Keratinocyte (primary cell): Measurements from ENCODE around the gene SPTLC3. TPM values are rescaled to one million over a fixed set of nuclear protein-coding genes. Genes with fewer than 3 reads are reported as not detected.

Experiments used
- DNase-seq: peaks from one replicate; pipeline ENCODE4 v3.0.0-alpha.2; 2011; ENCODE audit warnings: low read depth, missing footprints, low spot score
- FAIRE-seq: peaks from 2 replicates; lab custom pipeline; 2011; peaks lifted over from hg19 to GRCh38; lab: Jason Lieb, UNC
- H2AFZ ChIP-seq: 2 replicates; pipeline ENCODE4 v1.6.0; 2012; ENCODE audit warnings: low read length, control low read depth, inconsistent platforms; ENCODE audit not compliant: control insufficient read depth
- H3K27ac ChIP-seq: 2 replicates; pipeline ENCODE4 v1.5.1; 2011; ENCODE audit warnings: low read length; ENCODE audit not compliant: control insufficient read depth, insufficient read depth
- H3K27me3 ChIP-seq: 3 replicates; pipeline ENCODE4 v1.6.0; 2011; ENCODE audit warnings: low read length; ENCODE audit not compliant: control insufficient read depth, insufficient read depth; ENCODE audit errors: extremely low read depth
- H3K36me3 ChIP-seq, 2 experiments: 2 replicates in 1 of 2; 3 replicates in 1 of 2; pipeline ENCODE4 v1.5.1; 2011; ENCODE audit warnings: low read length in 2 of 2, mild to moderate bottlenecking in 1 of 2; ENCODE audit not compliant: control insufficient read depth in 2 of 2, insufficient read depth in 2 of 2; ENCODE audit errors: extremely low read depth in 1 of 2
- H3K4me1 ChIP-seq: 3 replicates; pipeline ENCODE4 v1.5.1; 2011; ENCODE audit warnings: low read length; ENCODE audit not compliant: control insufficient read depth, insufficient read depth; ENCODE audit errors: extremely low read depth
- H3K4me2 ChIP-seq: 3 replicates; pipeline ENCODE4 v1.6.0; 2011; ENCODE audit warnings: low read depth, low read length; ENCODE audit not compliant: control insufficient read depth, insufficient read depth; ENCODE audit errors: extremely low read depth
- H3K4me3 ChIP-seq, 3 experiments: fragments of 200-600 bp in 1 of 3; sonication (generic) in 1 of 3; 2 replicates in 2 of 3; 3 replicates in 1 of 3; pipeline ENCODE4 v1.5.1; 2011 to 2016; ENCODE audit warnings: low read length in 3 of 3, mild to moderate bottlenecking in 3 of 3, control low read depth in 2 of 3, inconsistent platforms in 1 of 3, low read depth in 1 of 3, mixed read lengths in 1 of 3, mixed run types in 1 of 3, moderate library complexity in 1 of 3; ENCODE audit not compliant: control insufficient read depth in 2 of 3, insufficient read depth in 2 of 3; ENCODE audit errors: extremely low read depth in 1 of 3
- H3K79me2 ChIP-seq: 2 replicates; pipeline ENCODE4 v1.6.0; 2012; ENCODE audit warnings: low read length; ENCODE audit not compliant: control insufficient read depth, insufficient read depth
- H3K9ac ChIP-seq: 3 replicates; pipeline ENCODE4 v1.6.0; 2011; ENCODE audit warnings: low read length; ENCODE audit not compliant: control insufficient read depth, insufficient read depth; ENCODE audit errors: extremely low read depth
- H3K9me1 ChIP-seq: 3 replicates; pipeline ENCODE4 v1.6.0; 2011; ENCODE audit warnings: low read length; ENCODE audit not compliant: control insufficient read depth, insufficient read depth; ENCODE audit errors: extremely low read depth
- H3K9me3 ChIP-seq: 2 replicates; pipeline ENCODE4 v1.5.1; 2012; ENCODE audit warnings: low read depth, low read length; ENCODE audit not compliant: control insufficient read depth
- H4K20me1 ChIP-seq: 3 replicates; pipeline ENCODE4 v1.6.0; 2011; ENCODE audit warnings: low read length; ENCODE audit not compliant: control insufficient read depth, insufficient read depth; ENCODE audit errors: extremely low read depth
- CTCF ChIP-seq, 3 experiments: IDR thresholded peaks in 1 of 3; conservative IDR thresholded peaks in 1 of 3; optimal IDR thresholded peaks in 1 of 3; 2 replicates in 2 of 3; 3 replicates in 1 of 3; pipeline versions ENCODE3 to v1.5.1; 2011; ENCODE audit warnings: low read length in 3 of 3, mild to moderate bottlenecking in 3 of 3, moderate library complexity in 2 of 3, control low read depth in 1 of 3, inconsistent platforms in 1 of 3; ENCODE audit not compliant: insufficient read depth in 2 of 3; ENCODE audit errors: extremely low read depth in 1 of 3
- EZH2 ChIP-seq: IDR thresholded peaks from one replicate; pipeline ENCODE4 v1.6.1; 2012; ENCODE audit warnings: inconsistent platforms, mild to moderate bottlenecking, low read length, moderate library complexity
- dilution Hi-C: fragments of 300-500 bp; cut with MboI; formaldehyde crosslinking; loops from one replicate; pipeline ENCODE4 v1.7.0; 2020; ENCODE audit warnings: low sequenced_read_pairs; ENCODE audit not compliant: extremely low pct_ligation_motif_present
- polyA plus RNA-seq, 5 experiments: library from polyadenylated mRNA; depleted of rRNA in 3 of 5; stranded (reverse) in 3 of 5; stranded (forward) in 1 of 5; unstranded in 1 of 5; fragments of >200 nt; gene quantifications; 1 replicate in 1 of 5; 2 replicates in 3 of 5; 3 replicates in 1 of 5; pipeline versions ENCODE4 v1.2.1 to v1.2.3, GENCODE V29; 2011 to 2012; ENCODE audit warnings: missing spikeins in 2 of 5, low read depth in 1 of 5, low replicate concordance in 1 of 5

SPTLC3 gene
- polyA plus RNA-seq, 1 donor (not counting 4 experiments of a cell fraction or from before 2014, with no cell fraction given): 11.4 TPM

GRCh38 chr20:13207016-13207415, 198.2 kb downstream of the SPTLC3 start:
- FAIRE-seq (no peak), DNase-seq (no peak)
- no peak overlapping the region for H3K27ac ChIP-seq
- no peak overlapping the region for H3K4me3 ChIP-seq
- no peaks in the 10 kb centered on the region for H3K27me3 ChIP-seq
- no peaks in the 10 kb centered on the region for H4K20me1 ChIP-seq
- H3K79me2 ChIP-seq: no peaks in the 10 kb centered on the region
- H3K9me3 ChIP-seq: no peaks in the 10 kb centered on the region
- peaks cover 6% of the 10 kb centered on the region for H3K4me1 ChIP-seq
- no peak overlapping the region for H3K9ac ChIP-seq
- TF ChIP-seq EZH2: no peak
- TF ChIP-seq CTCF (optimal IDR thresholded peaks at IDR 0.05 in 1 of 3, IDR thresholded peaks at IDR 0.05 in 1 of 3, conservative IDR thresholded peaks at IDR 0.05 in 1 of 3; ENCODE audit: extremely low read depth in 1 of 3, insufficient read depth in 2 of 3, low read length in 3 of 3): no peak
- H3K4me2 ChIP-seq: no peak overlapping the region
- dilution Hi-C loops: no loop called here
- H3K36me3 ChIP-seq: no peaks in the 10 kb centered on the region
- H3K9me1 ChIP-seq: no peaks in the 10 kb centered on the region
- H2AFZ ChIP-seq: no peak overlapping the region

GRCh38 chr20:13211956-13212618, 203.3 kb downstream of the SPTLC3 start:
- Histone ChIP-seq H4K20me1 (no peaks in the 10 kb centered on the region), H3K27me3 (no peaks in the 10 kb centered on the region), H3K9me1 (no peaks in the 10 kb centered on the region), H3K27ac (no peak overlapping the region), H3K4me2 (no peak overlapping the region), H3K4me1 (no peaks in the 10 kb centered on the region), H2AFZ (no peak overlapping the region), H3K9ac (no peak overlapping the region), H3K9me3 (no peaks in the 10 kb centered on the region), H3K36me3 (no peaks in the 10 kb centered on the region), H3K79me2 (no peaks in the 10 kb centered on the region), H3K4me3 (no peak overlapping the region)
- FAIRE-seq (no peak), DNase-seq (no peak)
- dilution Hi-C loops: no loop called here
- TF ChIP-seq EZH2 (no peak), CTCF (optimal IDR thresholded peaks at IDR 0.05 in 1 of 3, IDR thresholded peaks at IDR 0.05 in 1 of 3, conservative IDR thresholded peaks at IDR 0.05 in 1 of 3; ENCODE audit: extremely low read depth in 1 of 3, insufficient read depth in 2 of 3, low read length in 3 of 3) (no peak)
